BLaER1 treated with 17β-estradiol and CSF1 and Interleukin-3, amounts not matched to agents 10 nM and 100 nM (cell line): Measurements from ENCODE around the gene MIPEP.
"Not testable (repeated sequence)": the region's sequence is repeated elsewhere in the genome, so short reads cannot be mapped to it uniquely, and the experiment has no call there.

Experiments
- H3K27ac ChIP-seq, 11 experiments: shearing (Covaris generic); formaldehyde crosslinking; 2 replicates each; pipeline ENCODE4 v1.8.1; 2022
- H3K27me3 ChIP-seq, 11 experiments: shearing (Covaris generic); formaldehyde crosslinking; 2 replicates each; pipeline ENCODE4 v1.8.1; 2022
- H3K36me3 ChIP-seq, 11 experiments: shearing (Covaris generic); formaldehyde crosslinking; 2 replicates each; pipeline ENCODE4 v1.8.1; 2022
- H3K4me1 ChIP-seq, 10 experiments: shearing (Covaris generic); formaldehyde crosslinking; 2 replicates each; pipeline ENCODE4 v1.8.1; 2022
- H3K4me2 ChIP-seq, 11 experiments: shearing (Covaris generic); formaldehyde crosslinking; 2 replicates each; pipeline ENCODE4 v1.8.1; 2022
- H3K4me3 ChIP-seq, 10 experiments: shearing (Covaris generic); formaldehyde crosslinking; 2 replicates each; pipeline ENCODE4 v1.8.1; 2022
- H3K9ac ChIP-seq, 11 experiments: shearing (Covaris generic); formaldehyde crosslinking; 2 replicates each; pipeline ENCODE4 v1.8.1; 2022
- H3K9me3 ChIP-seq, 11 experiments: shearing (Covaris generic); formaldehyde crosslinking; replicated peaks in 1 of 11; 2 replicates each; pipeline ENCODE4 v1.8.1; 2022
- H4K20me1 ChIP-seq, 11 experiments: shearing (Covaris generic); formaldehyde crosslinking; 2 replicates each; pipeline ENCODE4 v1.8.1; 2022
- Cebpa-rat ChIP-seq, 11 experiments: shearing (Covaris generic); IDR thresholded peaks; 2 replicates each; pipeline ENCODE4 v1.8.1; 2022

The MIPEP gene

GRCh38 chr13:23769401-23769800, 119.8 kb downstream of the MIPEP start:
- H3K27me3 ChIP-seq = no peaks in the 10 kb centered on the region
- H3K4me2 ChIP-seq = no peak overlapping the region
- no peaks in the 10 kb centered on the region for H4K20me1 ChIP-seq
- H3K4me3 ChIP-seq = no peak overlapping the region
- H3K36me3 ChIP-seq = no peaks in the 10 kb centered on the region
- no peak overlapping the region for H3K27ac ChIP-seq
- no peak for TF ChIP-seq Cebpa-rat (IDR thresholded peaks at IDR 0.05)
- H3K9me3 ChIP-seq = no peaks in the 10 kb centered on the region
- peaks cover 0 to 22% (median 11%) of the 10 kb centered on the region in 10 experiments; a peak in 12 of 20 replicates for H3K4me1 ChIP-seq
- H3K9ac ChIP-seq = no peak overlapping the region

DNA sequence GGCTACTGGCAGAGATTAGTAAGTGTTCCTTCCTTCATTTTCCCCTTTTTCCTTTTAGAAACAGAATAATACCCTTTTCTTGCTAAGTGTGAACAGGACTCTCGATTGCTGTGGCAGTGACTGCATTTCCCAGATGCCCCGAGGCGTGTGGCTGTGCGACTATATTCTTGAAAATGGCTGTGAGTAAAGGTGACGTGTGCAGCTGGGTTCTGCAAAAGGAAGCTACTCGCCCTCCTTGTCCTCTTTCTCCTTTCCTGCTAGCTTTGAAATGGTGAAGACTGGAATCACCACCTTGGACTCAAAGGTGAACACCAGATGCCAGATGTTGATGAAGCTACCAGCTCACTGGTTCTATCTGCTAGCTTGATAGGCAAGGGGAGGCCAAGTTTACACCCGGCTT, 121.4 kb downstream of the MIPEP start:
- H3K27me3 ChIP-seq = no peaks in the 10 kb centered on the region
- no peaks in the 10 kb centered on the region for H4K20me1 ChIP-seq
- no peak overlapping the region for H3K27ac ChIP-seq
- no peak overlapping the region for H3K4me3 ChIP-seq
- no peaks in the 10 kb centered on the region for H3K36me3 ChIP-seq
- peaks cover 0 to 22% (median 11%) of the 10 kb centered on the region in 10 experiments; a peak in 12 of 20 replicates for H3K4me1 ChIP-seq
- H3K4me2 ChIP-seq = no peak overlapping the region
- H3K9ac ChIP-seq = no peak overlapping the region
- H3K9me3 ChIP-seq = no peaks in the 10 kb centered on the region
- TF ChIP-seq Cebpa-rat (IDR thresholded peaks at IDR 0.05) = no peak

GRCh38 chr13:23766939-23767338, 122.3 kb downstream of the MIPEP start:
- no peaks in the 10 kb centered on the region for H4K20me1 ChIP-seq
- H3K4me1 ChIP-seq = peaks cover 0 to 22% (median 11%) of the 10 kb centered on the region in 10 experiments; a peak in 12 of 20 replicates
- no peak overlapping the region for H3K27ac ChIP-seq
- no peak overlapping the region for H3K4me3 ChIP-seq
- H3K9ac ChIP-seq = no peak overlapping the region
- no peaks in the 10 kb centered on the region for H3K27me3 ChIP-seq
- no peaks in the 10 kb centered on the region for H3K9me3 ChIP-seq
- TF ChIP-seq Cebpa-rat (IDR thresholded peaks at IDR 0.05) = no peak
- H3K36me3 ChIP-seq = no peaks in the 10 kb centered on the region
- H3K4me2 ChIP-seq = peak overlapping the region in 8 of 11 experiments; percentile 8 to 61 (median 48); a peak in 14 of 22 replicates

- Histone ChIP-seq H4K20me1 (no peaks in the 10 kb centered on the region), H3K36me3 (no peaks in the 10 kb centered on the region), H3K27ac (no peak overlapping the region), H3K4me1 (peaks cover 0 to 22% (median 11%) of the 10 kb centered on the region in 10 experiments; a peak in 12 of 20 replicates), H3K4me2 (peak overlapping the region in 7 of 11 experiments; percentile 22 to 61 (median 51); a peak in 14 of 22 replicates), H3K27me3 (no peaks in the 10 kb centered on the region), H3K4me3 (no peak overlapping the region), H3K9ac (no peak overlapping the region), H3K9me3 (no peaks in the 10 kb centered on the region)
- no peak for TF ChIP-seq Cebpa-rat (IDR thresholded peaks at IDR 0.05)
Observed at GRCh38 chr13:23766283-23766682, 122.9 kb downstream of the MIPEP start.

GRCh38 chr13:23765531-23765930, 123.7 kb downstream of the MIPEP start:
- no peak for TF ChIP-seq Cebpa-rat (IDR thresholded peaks at IDR 0.05)
- Histone ChIP-seq H3K4me3 (no peak overlapping the region), H3K4me1 (peaks cover 0 to 22% (median 11%) of the 10 kb centered on the region in 10 experiments; a peak in 12 of 20 replicates), H4K20me1 (no peaks in the 10 kb centered on the region), H3K9me3 (no peaks in the 10 kb centered on the region), H3K27ac (no peak overlapping the region), H3K36me3 (no peaks in the 10 kb centered on the region), H3K27me3 (no peaks in the 10 kb centered on the region), H3K9ac (no peak overlapping the region), H3K4me2 (no peak overlapping the region; a peak in 1 of 22 replicates)

DNA sequence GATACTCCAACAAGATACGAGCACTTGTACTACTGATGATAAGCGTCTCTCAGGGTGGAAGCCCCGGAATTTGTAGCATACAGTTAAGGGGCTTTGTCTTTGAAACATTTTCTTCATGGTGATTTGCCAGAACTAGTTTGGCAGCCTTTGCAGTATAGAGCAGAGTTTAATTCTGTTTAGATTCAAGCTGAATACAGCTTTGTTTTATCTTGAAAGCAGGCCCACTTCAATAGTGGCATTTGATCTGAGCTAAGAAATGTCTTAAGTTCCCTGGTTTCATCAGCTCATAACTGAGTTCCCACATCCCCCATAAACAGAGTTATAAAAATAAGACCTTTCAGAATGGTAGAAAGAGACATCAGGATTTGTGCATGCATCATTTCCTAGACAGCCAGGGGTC, 125.9 kb downstream of the MIPEP start:
- Histone ChIP-seq H3K4me3 (no peak overlapping the region), H3K9ac (no peak overlapping the region), H3K9me3 (no peaks in the 10 kb centered on the region), H3K27me3 (no peaks in the 10 kb centered on the region), H4K20me1 (no peaks in the 10 kb centered on the region), H3K4me2 (no peak overlapping the region), H3K36me3 (no peaks in the 10 kb centered on the region; a peak in 1 of 22 replicates), H3K4me1 (peaks cover 0 to 22% (median 11%) of the 10 kb centered on the region in 10 experiments; a peak in 12 of 20 replicates), H3K27ac (no peak overlapping the region)
- TF ChIP-seq Cebpa-rat (IDR thresholded peaks at IDR 0.05) = no peak

- H3K9me3 ChIP-seq, H3K4me2 ChIP-seq, H3K27me3 ChIP-seq, H3K4me3 ChIP-seq, H3K9ac ChIP-seq, H3K36me3 ChIP-seq, H4K20me1 ChIP-seq, H3K27ac ChIP-seq: not testable (repeated sequence)
- peaks cover 0 to 19% (median 8%) of the 10 kb centered on the region in 10 experiments; a peak in 12 of 20 replicates for H3K4me1 ChIP-seq
Observed at GRCh38 chr13:23761760-23762159, 127.4 kb downstream of the MIPEP start.

- Histone ChIP-seq H3K9me3 (no peaks in the 10 kb centered on the region), H4K20me1 (no peaks in the 10 kb centered on the region), H3K4me1 (peaks cover 0 to 2% (median 0%) of the 10 kb centered on the region in 10 experiments; a peak in 4 of 20 replicates), H3K9ac (no peak overlapping the region), H3K4me2 (no peak overlapping the region), H3K36me3 (peaks cover 0 to under 1% (median 0%) of the 10 kb centered on the region in 11 experiments; a peak in 1 of 22 replicates), H3K27me3 (no peaks in the 10 kb centered on the region), H3K4me3 (no peak overlapping the region), H3K27ac (no peak overlapping the region)
- TF ChIP-seq Cebpa-rat (IDR thresholded peaks at IDR 0.05) = no peak
Observed at GRCh38 chr13:23760000-23760399, 129.2 kb downstream of the MIPEP start.

DNA sequence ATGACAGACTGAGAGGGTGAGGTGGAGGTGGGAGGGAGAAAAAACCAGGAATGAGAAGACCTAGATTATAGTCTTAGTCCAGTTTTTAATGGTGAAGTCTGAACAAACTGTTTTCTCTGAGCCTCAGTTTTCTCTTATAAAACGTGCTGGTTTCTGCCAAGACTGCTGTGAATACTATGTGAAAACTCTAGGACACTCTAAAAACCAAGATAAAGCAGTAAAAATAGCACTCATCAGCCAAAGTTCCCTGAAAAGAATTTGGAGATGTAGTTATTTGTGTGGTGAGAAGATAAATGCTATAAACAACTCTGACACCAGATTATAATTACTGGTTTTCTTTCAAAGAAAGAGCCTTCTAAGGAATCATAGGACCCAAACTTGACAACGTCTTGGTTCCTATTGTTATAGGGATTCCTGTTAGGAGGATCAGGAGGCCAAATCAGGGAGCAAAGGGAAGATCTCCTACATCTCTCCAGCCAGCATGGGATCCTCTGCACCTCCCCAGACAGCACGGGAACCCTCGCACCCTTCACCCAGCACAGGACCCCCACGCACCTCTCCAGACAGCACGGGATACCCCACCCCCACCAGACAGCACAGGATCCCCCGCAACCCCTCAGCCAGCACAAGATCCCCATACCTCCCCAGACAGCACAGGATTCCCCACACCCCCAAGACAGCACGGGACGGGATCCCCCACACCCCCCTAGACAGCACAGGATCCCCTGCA, 130.2 kb downstream of the MIPEP start:
- no peak overlapping the region for H3K4me2 ChIP-seq
- H3K4me3 ChIP-seq = no peak overlapping the region
- H3K27me3 ChIP-seq = no peaks in the 10 kb centered on the region
- peaks cover 0 to 7% (median 0%) of the 10 kb centered on the region in 11 experiments; a peak in 2 of 22 replicates for H3K36me3 ChIP-seq
- no peaks in the 10 kb centered on the region for H4K20me1 ChIP-seq
- no peaks in the 10 kb centered on the region for H3K4me1 ChIP-seq
- no peaks in the 10 kb centered on the region for H3K9me3 ChIP-seq
- no peak overlapping the region for H3K27ac ChIP-seq
- no peak overlapping the region for H3K9ac ChIP-seq
- TF ChIP-seq Cebpa-rat (IDR thresholded peaks at IDR 0.05) = no peak

DNA sequence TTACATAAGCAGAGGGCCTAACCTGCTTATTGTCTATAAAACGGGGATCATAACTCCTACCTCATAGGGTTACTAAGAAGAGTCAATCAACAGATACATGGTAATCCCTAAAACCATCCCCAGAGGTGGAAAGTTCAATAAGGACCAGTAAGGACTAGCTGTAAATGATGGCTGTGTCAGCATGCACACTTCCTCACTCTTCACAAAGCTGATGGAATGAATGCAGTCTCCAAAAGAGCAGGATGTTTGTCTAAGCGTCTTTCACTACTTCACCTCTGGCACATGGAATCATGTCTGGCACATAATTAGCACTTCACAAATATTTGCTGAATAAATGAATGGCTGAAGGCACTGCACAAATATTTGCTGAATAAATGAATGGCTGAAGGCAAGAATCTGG, 134.2 kb downstream of the MIPEP start:
- H4K20me1 ChIP-seq = no peaks in the 10 kb centered on the region
- no peak overlapping the region for H3K4me3 ChIP-seq
- no peaks in the 10 kb centered on the region for H3K9me3 ChIP-seq
- peaks cover 0 to 7% (median 0%) of the 10 kb centered on the region in 11 experiments; a peak in 3 of 22 replicates for H3K36me3 ChIP-seq
- TF ChIP-seq Cebpa-rat (IDR thresholded peaks at IDR 0.05) = no peak
- H3K4me2 ChIP-seq = no peak overlapping the region
- no peak overlapping the region for H3K9ac ChIP-seq
- peaks cover 0 to 13% (median 0%) of the 10 kb centered on the region in 10 experiments; a peak in 4 of 20 replicates for H3K4me1 ChIP-seq
- no peaks in the 10 kb centered on the region for H3K27me3 ChIP-seq
- H3K27ac ChIP-seq = no peak overlapping the region
